K562 (cell line): Measurements from ENCODE around the gene TMF1. TPM values are rescaled to one million over a fixed set of nuclear protein-coding genes. Genes with fewer than 3 reads are reported as not detected.

Source experiments
- ARID1B ChIP-seq: fragments of 450-650 bp; IDR thresholded peaks from 2 replicates; pipeline ENCODE4 v1.6.1; 2016; ENCODE audit warnings: antibody characterized with exemption, mild to moderate bottlenecking, inconsistent platforms
- BRCA1 ChIP-seq, 2 experiments: fragments of 450-650 bp in 1 of 2; sonication (generic) in 1 of 2; formaldehyde crosslinking in 1 of 2; IDR thresholded peaks; 2 replicates each; pipeline versions ENCODE4 v1.5.0 to v1.6.1; 2017 to 2020; ENCODE audit warnings: mild to moderate bottlenecking in 1 of 2, missing genetic modification reagents in 1 of 2
- BRF2 ChIP-seq: IDR thresholded peaks from 3 replicates; pipeline ENCODE4 v1.6.1; 2011; ENCODE audit warnings: borderline replicate concordance, mild to moderate bottlenecking; ENCODE audit not compliant: insufficient read length, insufficient read depth
- ELF4 ChIP-seq: fragments of 450-650 bp; formaldehyde crosslinking; IDR thresholded peaks from 2 replicates; pipeline ENCODE4 v1.4.0; 2022; ENCODE audit warnings: missing genetic modification characterization
- GTF3C2 ChIP-seq: IDR thresholded peaks from 3 replicates; pipeline ENCODE4 v1.6.1; 2011; ENCODE audit warnings: borderline replicate concordance, mild to moderate bottlenecking, moderate library complexity; ENCODE audit not compliant: insufficient read length; ENCODE audit errors: extremely low read depth
- MYBL2 ChIP-seq, 2 experiments: fragments of 450-650 bp in 1 of 2; sonication (generic) in 1 of 2; formaldehyde crosslinking in 1 of 2; IDR thresholded peaks; 2 replicates each; pipeline versions ENCODE4 v1.6.1 to v1.8.1; 2017 to 2022; ENCODE audit warnings: borderline replicate concordance in 1 of 2, inconsistent platforms in 1 of 2, low read depth in 1 of 2, mild to moderate bottlenecking in 1 of 2, missing genetic modification reagents in 1 of 2, moderate library complexity in 1 of 2
- PCBP1 ChIP-seq: fragments of 200-400 bp; formaldehyde crosslinking; IDR thresholded peaks from 2 replicates; pipeline ENCODE4 v1.6.1; 2018; ENCODE audit warnings: mild to moderate bottlenecking, low read depth, low read length; ENCODE audit not compliant: poor library complexity, severe bottlenecking
- POLR3A ChIP-seq: IDR thresholded peaks from 2 replicates; pipeline ENCODE4 v1.6.1; 2011; ENCODE audit warnings: borderline replicate concordance, mild to moderate bottlenecking, moderate library complexity; ENCODE audit not compliant: insufficient read length, insufficient read depth; ENCODE audit errors: extremely low read depth
- PTTG1 ChIP-seq: fragments of 450-650 bp; IDR thresholded peaks from 2 replicates; pipeline ENCODE4 v1.6.1; 2016; ENCODE audit warnings: low read depth, mild to moderate bottlenecking, missing genetic modification characterization, missing compliant biosample characterization
- THRB ChIP-seq: fragments of 450-650 bp; formaldehyde crosslinking; conservative IDR thresholded peaks from 2 replicates; pipeline ENCODE4 v1.4.0; 2022; ENCODE audit warnings: mild to moderate bottlenecking, missing genetic modification characterization
- ZBTB2 ChIP-seq: fragments of 450-650 bp; IDR thresholded peaks from 2 replicates; pipeline ENCODE4 v1.6.1; 2016; ENCODE audit warnings: antibody characterized with exemption
- ZNF23 ChIP-seq: fragments of 250-450 bp; sonication (Bioruptor Pico); IDR thresholded peaks from 2 replicates; pipeline ENCODE4 v1.4.0; 2020; ENCODE audit warnings: mild to moderate bottlenecking
- ZNF280B ChIP-seq: fragments of 250-450 bp; sonication (Bioruptor Pico); IDR thresholded peaks from 2 replicates; pipeline ENCODE4 v1.5.1; 2021; ENCODE audit warnings: mild to moderate bottlenecking
- ZNF584 ChIP-seq: fragments of 200-800 bp; sonication (Bioruptor generic); IDR thresholded peaks from 2 replicates; pipeline ENCODE4 v1.6.1; 2016; ENCODE audit warnings: low read depth, mild to moderate bottlenecking, missing genetic modification characterization, missing compliant biosample characterization
- polyA plus RNA-seq, 8 experiments: library from polyadenylated mRNA; depleted of rRNA in 4 of 8; stranded (reverse) in 5 of 8; unstranded in 3 of 8; fragments of >200 nt; fragmentation: Nextera tagmentation in 2 of 8; fragmentation: Illumina TruSeq in 1 of 8; extraction: Ambion mirVana in 2 of 8; extraction: Trizol in 1 of 8; gene quantifications; 2 replicates each; pipeline versions ENCODE4 v1.2.1 to v1.2.3, GENCODE V29; 2011 to 2014; ENCODE audit warnings: inconsistent platforms in 1 of 8, missing spikeins in 1 of 8
- total RNA-seq, 7 experiments: library from RNA; depleted of rRNA in 6 of 7; stranded (reverse); fragments of >200 nt in 6 of 7; fragmentation: Illumina TruSeq in 2 of 7; extraction: Trizol in 2 of 7; gene quantifications; 2 replicates each; pipeline versions ENCODE4 v1.2.1 to v1.2.3, GENCODE V29; 2011 to 2021; ENCODE audit warnings: low replicate concordance in 1 of 7

Gene TMF1
- total and polyA plus RNA-seq, 9 of the 15 experiments (the other 6 are each of a cell fraction or from before 2014, with no cell fraction given): 3.1 to 13.9 (median 10.3) TPM

- no peak for TF ChIP-seq ZNF584 (CRISPR knock-in tag)
- TF ChIP-seq THRB (CRISPR knock-in tag): no peak
- peak; percentile 94 for TF ChIP-seq ZBTB2
- TF ChIP-seq BRF2: no peak
- TF ChIP-seq ZNF23 (CRISPR knock-in tag): no peak
- TF ChIP-seq MYBL2 (IDR thresholded peaks at IDR 0.05; ENCODE audit: low read depth): no peak
- no peak for TF ChIP-seq MYBL2 (CRISPR knock-in tag; IDR thresholded peaks at IDR 0.05; ENCODE audit: borderline replicate concordance)
- TF ChIP-seq ZNF280B (CRISPR knock-in tag): no peak
- no peak for TF ChIP-seq ELF4 (CRISPR knock-in tag)
- no peak for TF ChIP-seq BRCA1 (IDR thresholded peaks at IDR 0.05)
- no peak for TF ChIP-seq BRCA1 (CRISPR knock-in tag; IDR thresholded peaks at IDR 0.05)
- no peak for TF ChIP-seq ARID1B
- no peak for TF ChIP-seq PCBP1
- TF ChIP-seq GTF3C2: no peak
- no peak for TF ChIP-seq POLR3A
- TF ChIP-seq PTTG1 (tag): no peak
These were observed at the start of gene TMF1 (continued) for GRCh38 chr3:69051756-69052471.
